GM19035 (cell line): ENCODE results near the gene PGA3.
"Not testable (repeated sequence)": the region's sequence is repeated elsewhere in the genome, so short reads cannot be mapped to it uniquely, and the experiment has no call there.

Experiments used
- ATAC-seq: cut with Tn5 transposase; IDR thresholded peaks from one replicate; pipeline ENCODE4 v1.9.1; 2021; ENCODE audit not compliant: unreplicated experiment

The PGA3 gene

GRCh38 chr11:61204502-61205059, 1.3 kb downstream of the PGA3 start:
- ATAC-seq, result not testable (repeated sequence)

DNA sequence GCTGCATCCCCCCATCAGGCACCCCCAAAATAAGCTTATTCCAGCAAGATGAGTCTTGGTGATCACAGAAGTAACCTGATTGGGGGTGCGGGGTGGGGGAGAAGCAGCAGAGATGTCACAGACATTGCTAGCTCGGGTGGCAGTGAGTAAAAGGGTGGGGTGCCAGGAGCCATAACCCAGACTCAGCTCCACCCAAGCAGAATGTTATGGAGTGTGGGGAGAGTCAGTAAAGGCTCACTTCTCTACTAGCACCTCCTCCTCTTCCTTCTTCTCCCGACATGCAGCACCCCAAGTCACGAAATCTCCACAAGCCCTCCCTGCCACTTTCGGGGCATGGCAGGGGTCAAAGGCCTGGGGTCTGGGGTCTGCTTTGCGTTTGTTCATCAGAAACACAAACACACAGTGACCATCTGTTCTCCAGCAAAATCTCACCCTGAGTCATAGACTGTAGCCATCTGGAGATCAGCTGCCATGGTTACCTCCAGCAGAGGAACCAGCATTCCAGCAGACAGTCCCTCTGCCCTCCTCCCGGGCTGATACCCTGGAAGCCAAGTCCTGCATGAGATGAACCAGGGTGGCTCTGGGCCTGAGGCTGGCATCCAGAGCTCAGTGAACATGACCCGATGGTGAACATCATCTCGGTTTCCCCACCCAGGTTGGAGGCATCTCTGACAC, 4.5 kb downstream of the PGA3 start:
- not testable (repeated sequence) for ATAC-seq

DNA sequence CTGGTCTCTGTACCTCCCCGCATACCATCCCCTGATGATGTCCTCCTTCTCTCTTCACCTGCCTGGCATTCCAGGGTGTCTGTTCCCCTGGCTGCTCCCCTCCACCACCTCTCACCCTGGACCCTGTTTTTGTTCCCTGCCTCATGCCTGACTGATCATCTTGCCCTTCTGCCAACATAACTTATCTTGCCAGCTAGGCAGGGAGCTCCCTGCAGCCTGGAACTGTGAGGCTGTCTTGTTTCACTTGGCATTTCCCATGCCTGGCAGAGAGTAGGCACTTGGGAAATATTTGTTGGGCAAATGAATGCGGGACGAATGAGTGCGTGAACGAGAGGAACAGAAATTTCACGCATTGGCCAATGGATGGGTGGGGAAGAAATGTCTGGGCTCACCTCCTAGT, 7.3 kb downstream of the PGA3 start:
- not testable (repeated sequence) for ATAC-seq

DNA sequence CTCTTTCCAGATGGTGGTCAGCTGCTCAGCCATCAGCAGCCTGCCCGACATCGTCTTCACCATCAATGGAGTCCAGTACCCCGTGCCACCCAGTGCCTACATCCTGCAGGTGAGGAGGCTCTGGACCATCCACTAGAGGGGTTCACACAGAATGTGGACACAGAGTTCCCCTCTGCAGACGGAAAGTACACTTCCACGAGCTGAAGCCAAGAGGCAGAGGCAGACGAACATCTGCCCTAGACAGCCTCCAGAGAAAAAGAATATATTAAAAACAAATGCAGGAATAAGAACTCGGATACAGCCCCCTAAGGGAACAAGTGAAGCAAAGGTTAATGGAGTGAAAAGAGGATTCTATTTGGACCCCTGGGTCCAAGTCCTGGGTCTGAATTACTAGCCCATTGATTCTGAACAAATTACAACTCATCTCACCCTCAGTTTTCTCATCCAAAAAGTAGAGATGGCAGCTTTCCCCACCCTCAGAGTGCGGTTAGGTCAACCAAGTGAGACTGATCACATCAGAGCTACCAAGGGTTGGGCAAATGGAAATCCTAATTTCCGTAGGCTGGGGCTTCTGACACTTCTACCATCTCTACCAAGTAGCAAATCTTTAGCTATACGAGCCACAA, 8.1 kb downstream of the PGA3 start:
- not testable (repeated sequence) for ATAC-seq

DNA sequence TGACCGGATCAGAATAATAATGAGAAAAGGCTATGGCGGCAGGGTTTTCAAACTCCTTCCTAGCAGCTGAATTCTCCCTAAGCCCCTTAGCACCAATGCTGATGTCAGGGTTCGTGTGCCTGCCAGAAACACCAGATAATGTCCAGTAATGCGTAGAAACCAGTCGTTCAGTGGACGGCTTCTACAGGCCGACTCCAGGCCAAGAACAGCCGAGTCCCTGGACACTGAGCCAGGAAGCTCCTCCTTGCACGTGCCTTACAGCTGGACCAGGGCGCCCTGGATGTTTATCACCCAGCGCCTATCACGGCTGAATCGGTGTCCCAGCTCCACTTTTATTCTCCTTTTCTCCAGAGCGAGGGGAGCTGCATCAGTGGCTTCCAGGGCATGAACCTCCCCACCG, 8.9 kb downstream of the PGA3 start:
- not testable (repeated sequence) for ATAC-seq

GRCh38 chr11:61213711-61214324, 10.5 kb downstream of the PGA3 start:
- ATAC-seq, result not testable (repeated sequence)

- not testable (repeated sequence) for ATAC-seq
Measured at GRCh38 chr11:61218306-61218705, 15.0 kb downstream of the PGA3 start.

DNA sequence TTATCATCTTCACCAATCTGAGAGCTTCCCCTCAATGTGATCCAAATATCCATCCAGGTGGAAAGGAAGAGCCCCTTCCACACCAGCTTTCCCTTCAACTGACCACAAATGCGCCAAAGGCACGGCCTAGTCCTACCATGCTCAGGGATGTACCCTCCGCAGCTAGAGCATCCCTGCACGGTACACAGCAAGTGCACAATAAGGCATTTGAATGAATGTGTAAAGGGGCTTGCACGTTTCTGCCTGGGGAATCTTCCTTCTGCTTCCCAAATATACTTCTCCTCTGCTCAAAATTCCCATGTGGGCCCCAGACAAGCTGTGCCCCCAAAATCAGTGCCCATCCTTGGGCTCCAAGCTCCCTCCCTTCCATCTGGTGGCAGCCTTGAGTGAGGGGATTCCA, 15.7 kb downstream of the PGA3 start:
- ATAC-seq, result not testable (repeated sequence)

DNA sequence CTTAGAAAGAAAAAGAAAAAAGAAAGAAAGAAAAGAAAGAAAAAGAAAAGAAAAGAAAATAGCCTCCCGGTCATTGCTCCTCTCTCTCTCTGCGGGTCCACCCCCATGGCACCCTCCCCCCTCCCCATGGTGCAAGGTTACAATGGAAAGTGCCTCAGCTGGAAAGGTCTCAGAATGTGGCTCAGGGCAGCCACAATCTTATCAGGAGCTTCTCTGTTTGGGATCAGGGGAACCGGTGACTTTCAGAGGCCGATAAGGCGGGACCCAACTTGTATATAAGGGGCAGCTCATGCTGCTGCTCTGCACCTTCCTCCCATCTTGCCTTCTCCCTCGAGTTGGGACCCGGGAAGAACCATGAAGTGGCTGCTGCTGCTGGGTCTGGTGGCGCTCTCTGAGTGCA, 18.7 kb downstream of the PGA3 start, which contains the start of gene PGA4:
Gene PGA4, plus strand, starts transcription at position 301 of the 400 bp plus-strand sequence. Its CDS starts 54 bp downstream, at position 355.
- ATAC-seq, result not testable (repeated sequence)

GRCh38 chr11:61222692-61223091, 19.4 kb downstream of the PGA3 start:
- ATAC-seq, result not testable (repeated sequence)

DNA sequence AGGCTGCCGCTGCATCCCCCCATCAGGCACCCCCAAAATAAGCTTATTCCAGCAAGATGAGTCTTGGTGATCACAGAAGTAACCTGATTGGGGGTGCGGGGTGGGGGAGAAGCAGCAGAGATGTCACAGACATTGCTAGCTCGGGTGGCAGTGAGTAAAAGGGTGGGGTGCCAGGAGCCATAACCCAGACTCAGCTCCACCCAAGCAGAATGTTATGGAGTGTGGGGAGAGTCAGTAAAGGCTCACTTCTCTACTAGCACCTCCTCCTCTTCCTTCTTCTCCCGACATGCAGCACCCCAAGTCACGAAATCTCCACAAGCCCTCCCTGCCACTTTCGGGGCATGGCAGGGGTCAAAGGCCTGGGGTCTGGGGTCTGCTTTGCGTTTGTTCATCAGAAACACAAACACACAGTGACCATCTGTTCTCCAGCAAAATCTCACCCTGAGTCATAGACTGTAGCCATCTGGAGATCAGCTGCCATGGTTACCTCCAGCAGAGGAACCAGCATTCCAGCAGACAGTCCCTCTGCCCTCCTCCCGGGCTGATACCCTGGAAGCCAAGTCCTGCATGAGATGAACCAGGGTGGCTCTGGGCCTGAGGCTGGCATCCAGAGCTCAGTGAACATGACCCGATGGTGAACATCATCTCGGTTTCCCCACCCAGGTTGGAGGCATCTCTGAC, 23.3 kb downstream of the PGA3 start:
- not testable (repeated sequence) for ATAC-seq

DNA sequence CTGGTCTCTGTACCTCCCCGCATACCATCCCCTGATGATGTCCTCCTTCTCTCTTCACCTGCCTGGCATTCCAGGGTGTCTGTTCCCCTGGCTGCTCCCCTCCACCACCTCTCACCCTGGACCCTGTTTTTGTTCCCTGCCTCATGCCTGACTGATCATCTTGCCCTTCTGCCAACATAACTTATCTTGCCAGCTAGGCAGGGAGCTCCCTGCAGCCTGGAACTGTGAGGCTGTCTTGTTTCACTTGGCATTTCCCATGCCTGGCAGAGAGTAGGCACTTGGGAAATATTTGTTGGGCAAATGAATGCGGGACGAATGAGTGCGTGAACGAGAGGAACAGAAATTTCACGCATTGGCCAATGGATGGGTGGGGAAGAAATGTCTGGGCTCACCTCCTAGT, 26.1 kb downstream of the PGA3 start:
- ATAC-seq, result not testable (repeated sequence)

- ATAC-seq, result not testable (repeated sequence)
Measured at GRCh38 chr11:61231033-61231432, 27.7 kb downstream of the PGA3 start.

DNA sequence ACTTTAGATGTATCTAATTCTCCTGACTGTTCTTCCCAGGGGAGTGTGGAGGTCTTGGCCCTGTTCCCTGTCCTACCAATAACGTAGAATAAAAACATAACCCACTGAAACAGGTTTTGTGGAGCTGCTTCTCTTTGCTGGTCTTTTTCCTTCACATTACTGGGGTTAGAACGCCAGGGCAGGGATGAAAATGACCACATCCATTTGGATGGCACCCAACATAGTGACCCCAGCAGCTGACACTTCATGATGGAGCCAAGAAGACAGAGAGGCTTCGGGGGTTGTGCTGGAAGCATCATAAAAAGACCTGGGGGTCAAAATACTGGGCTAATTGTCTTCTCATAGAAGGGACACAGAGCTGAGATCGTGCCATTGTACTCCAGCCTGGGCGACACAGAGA, 28.3 kb downstream of the PGA3 start:
- not testable (repeated sequence) for ATAC-seq

GRCh38 chr11:61232548-61233145, 29.3 kb downstream of the PGA3 start:
- ATAC-seq, result not testable (repeated sequence)

- not testable (repeated sequence) for ATAC-seq
Measured at GRCh38 chr11:61237130-61237529, 33.8 kb downstream of the PGA3 start.

- ATAC-seq, result not testable (repeated sequence)
Measured at GRCh38 chr11:61240288-61240687, 37.0 kb downstream of the PGA3 start.

DNA sequence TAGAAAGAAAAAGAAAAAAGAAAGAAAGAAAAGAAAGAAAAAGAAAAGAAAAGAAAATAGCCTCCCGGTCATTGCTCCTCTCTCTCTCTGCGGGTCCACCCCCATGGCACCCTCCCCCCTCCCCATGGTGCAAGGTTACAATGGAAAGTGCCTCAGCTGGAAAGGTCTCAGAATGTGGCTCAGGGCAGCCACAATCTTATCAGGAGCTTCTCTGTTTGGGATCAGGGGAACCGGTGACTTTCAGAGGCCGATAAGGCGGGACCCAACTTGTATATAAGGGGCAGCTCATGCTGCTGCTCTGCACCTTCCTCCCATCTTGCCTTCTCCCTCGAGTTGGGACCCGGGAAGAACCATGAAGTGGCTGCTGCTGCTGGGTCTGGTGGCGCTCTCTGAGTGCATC, 37.6 kb downstream of the PGA3 start, which contains the start of gene PGA5:
Gene PGA5, plus strand, starts transcription at position 301 of the 400 bp plus-strand sequence. Its CDS starts 52 bp downstream, at position 353.
- not testable (repeated sequence) for ATAC-seq

DNA sequence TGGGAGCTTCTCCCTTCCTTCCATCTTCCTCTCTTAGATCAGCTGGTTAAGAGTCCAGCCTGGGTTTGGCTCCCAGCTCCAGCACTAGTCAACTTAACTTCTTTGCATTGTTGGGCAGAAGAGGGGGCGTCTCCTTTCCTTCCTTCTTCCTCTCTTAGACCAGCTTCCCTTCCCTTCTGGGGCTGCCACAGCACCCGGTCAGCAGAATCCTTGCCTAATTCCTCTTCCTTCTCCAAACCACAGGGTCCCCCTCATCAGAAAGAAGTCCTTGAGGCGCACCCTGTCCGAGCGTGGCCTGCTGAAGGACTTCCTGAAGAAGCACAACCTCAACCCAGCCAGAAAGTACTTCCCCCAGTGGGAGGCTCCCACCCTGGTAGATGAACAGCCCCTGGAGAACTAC, 38.2 kb downstream of the PGA3 start:
- not testable (repeated sequence) for ATAC-seq

GRCh38 chr11:61245284-61245964, 42.1 kb downstream of the PGA3 start:
- not testable (repeated sequence) for ATAC-seq
